ENCODE measurements around the gene MRGPRF.

MRGPRF gene

DNA sequence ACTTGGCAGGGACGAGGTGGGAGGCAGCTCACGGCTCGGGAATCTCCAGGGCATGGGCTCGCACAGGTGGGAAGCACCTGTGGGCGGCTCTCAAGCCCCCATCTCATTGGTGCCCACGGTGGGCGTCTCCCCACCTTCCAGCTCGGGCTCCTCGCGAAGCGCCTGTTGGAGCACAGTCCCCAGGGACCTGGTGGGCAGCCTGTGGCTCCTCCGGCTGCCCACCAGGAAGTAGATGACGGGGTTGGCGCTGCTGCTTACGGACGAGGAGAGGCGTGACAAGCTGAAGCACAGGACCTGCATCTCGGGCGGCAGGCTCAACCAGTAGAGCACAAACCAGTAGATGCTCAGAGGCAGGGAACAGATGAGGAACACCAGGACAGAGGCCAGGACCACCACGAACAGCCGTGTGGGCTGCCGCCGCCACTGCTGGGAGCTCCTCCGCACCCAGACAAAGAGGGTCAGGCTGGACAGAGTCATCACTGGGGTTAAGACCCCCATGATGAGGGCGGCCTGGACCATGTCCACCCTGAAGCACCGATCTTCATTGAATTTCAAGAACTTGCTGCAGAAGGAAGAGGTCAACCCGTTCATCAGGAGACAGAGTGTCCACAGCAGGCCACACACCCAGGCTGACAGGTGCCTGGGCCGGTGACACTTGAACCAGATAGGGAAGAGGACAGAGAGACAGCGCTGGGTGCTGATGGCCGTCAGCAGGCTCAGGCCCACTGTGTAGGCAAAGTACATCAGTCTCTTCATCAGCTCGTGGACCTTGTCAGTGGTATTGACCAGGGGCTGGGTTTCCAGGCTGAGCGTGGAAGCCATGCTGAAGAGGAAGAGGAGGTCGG, 32.9 kb downstream of the MRGPRF start:
- no peak for TF ChIP-seq CTCF (conservative IDR thresholded peaks at IDR 0.05; ENCODE audit: control insufficient read depth, insufficient read depth, low read depth, low read length)
- no peak overlapping the region for H3K4me3 ChIP-seq (ENCODE audit: control insufficient read depth, low read depth, low read length)
- no peak for DNase-seq (ENCODE audit: low read depth)

- TF ChIP-seq CTCF (conservative IDR thresholded peaks at IDR 0.05; ENCODE audit: control insufficient read depth, insufficient read depth, low read depth, low read length), result no peak
- no peak for DNase-seq (ENCODE audit: low read depth)
- H3K4me3 ChIP-seq (ENCODE audit: control insufficient read depth, low read depth, low read length), result no peak overlapping the region
Measured at GRCh38 chr11:68978931-68979594, 34.0 kb downstream of the MRGPRF start.

- TF ChIP-seq CTCF (conservative IDR thresholded peaks at IDR 0.05; ENCODE audit: control insufficient read depth, insufficient read depth, low read depth, low read length), result no peak
- no peak for DNase-seq (ENCODE audit: low read depth)
- no peak overlapping the region for H3K4me3 ChIP-seq (ENCODE audit: control insufficient read depth, low read depth, low read length)
Measured at GRCh38 chr11:68978626-68978930, 34.5 kb downstream of the MRGPRF start.

DNA sequence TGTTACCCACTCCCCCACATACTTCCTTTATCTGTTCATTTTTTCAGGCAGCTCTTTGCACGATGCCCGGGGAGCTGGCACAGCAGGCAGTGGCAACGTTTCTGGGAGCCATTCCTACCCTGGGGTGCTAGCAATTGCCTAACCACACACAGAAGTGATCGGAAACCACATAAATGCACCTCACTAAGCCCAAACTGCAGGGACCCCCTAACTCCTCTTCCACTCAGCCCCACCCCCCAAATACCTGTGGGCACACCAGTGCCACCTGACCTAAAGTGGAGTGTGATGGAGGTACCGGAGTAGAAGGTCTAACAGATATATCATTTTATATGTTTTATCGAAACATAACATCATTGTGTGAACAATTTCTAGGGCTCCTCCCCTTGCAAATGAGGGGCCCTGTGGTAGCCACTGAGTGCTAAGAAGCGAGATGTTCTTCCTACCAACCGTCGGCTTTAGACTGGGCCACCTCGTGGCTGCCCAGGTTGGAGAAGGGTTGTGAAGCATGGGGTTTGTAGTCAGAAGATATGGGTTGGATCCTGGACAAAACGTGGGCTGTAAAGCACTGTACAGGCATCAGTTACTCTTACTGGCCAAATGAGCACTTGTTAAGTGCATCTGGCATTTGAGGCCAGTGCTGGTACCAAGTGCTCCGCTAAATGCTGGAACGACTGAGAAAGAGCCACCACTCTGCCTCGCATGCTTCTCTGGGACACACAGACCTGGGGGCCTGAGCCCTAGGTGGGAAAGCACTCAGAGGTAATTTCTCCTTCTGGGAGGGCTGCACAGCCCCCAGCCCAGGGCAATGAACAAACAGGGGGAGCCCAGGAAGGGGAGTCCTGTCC, 35.0 kb downstream of the MRGPRF start:
- no peak for DNase-seq (ENCODE audit: low read depth)
- TF ChIP-seq CTCF (conservative IDR thresholded peaks at IDR 0.05; ENCODE audit: control insufficient read depth, insufficient read depth, low read depth, low read length), result no peak
- H3K4me3 ChIP-seq (ENCODE audit: control insufficient read depth, low read depth, low read length), result no peak overlapping the region

DNA sequence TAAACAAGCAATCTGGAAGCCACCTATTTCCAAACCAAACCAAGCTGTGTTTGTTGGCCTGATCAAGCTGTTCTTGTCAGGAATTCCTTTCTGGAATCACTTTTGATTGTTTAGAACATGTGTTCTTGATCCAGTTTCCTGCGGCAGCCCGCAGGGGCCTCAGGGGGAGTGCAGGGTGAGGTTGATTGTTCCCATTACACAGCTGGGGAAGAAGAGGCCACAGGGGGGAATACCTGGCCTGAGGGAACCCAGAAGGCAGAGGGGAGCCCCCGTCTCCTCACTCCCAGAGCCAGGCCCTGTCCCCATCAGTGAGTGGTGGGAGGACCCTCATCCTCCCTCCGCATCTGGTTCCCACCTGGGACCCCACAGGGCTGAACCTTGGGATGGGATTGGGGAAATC, 36.5 kb downstream of the MRGPRF start:
- TF ChIP-seq CTCF (conservative IDR thresholded peaks at IDR 0.05; ENCODE audit: control insufficient read depth, insufficient read depth, low read depth, low read length), result no peak
- H3K4me3 ChIP-seq (ENCODE audit: control insufficient read depth, low read depth, low read length), result no peak overlapping the region
- DNase-seq (ENCODE audit: low read depth), result peak; percentile 37

GRCh38 chr11:68976095-68976494, 37.0 kb downstream of the MRGPRF start:
- TF ChIP-seq CTCF (conservative IDR thresholded peaks at IDR 0.05; ENCODE audit: control insufficient read depth, insufficient read depth, low read depth, low read length), result no peak
- no peak for DNase-seq (ENCODE audit: low read depth)
- no peak overlapping the region for H3K4me3 ChIP-seq (ENCODE audit: control insufficient read depth, low read depth, low read length)
